ENCODE results near the gene CDKAL1.

Gene CDKAL1

DNA sequence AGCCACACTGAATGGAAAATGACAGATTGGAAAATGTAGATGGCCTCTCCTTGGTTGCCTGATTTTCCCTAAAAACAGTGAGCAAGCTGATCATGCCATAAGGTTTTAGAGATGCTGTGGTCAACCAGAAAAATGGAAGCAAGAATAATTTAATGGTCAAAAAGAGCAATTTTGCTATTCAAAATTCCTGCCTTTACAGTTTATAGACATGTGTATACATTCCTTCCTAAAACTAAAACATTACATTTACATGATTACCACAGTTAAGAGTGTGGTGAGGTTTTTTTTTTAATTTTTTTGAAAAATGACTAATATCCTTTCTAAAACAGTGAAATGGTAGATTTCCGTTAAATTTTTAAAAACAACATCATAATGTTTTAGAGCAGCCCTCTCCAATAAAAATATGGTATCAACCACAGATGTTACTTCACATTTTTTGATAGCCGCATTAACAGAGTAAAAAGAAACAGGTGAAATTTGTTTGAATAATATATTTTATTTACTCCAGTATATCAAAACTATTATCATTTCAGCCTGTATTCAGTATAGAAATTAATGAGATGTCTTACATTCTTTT lies 652.3 kb downstream of the CDKAL1 start:
- no peaks in the 10 kb centered on the region for H3K36me3 ChIP-seq (ENCODE audit: control insufficient read depth, insufficient read depth, low read length)
- DNase-seq (ENCODE audit: extremely low read depth, insufficient read length), result no peak
- TF ChIP-seq, protein P1, sequence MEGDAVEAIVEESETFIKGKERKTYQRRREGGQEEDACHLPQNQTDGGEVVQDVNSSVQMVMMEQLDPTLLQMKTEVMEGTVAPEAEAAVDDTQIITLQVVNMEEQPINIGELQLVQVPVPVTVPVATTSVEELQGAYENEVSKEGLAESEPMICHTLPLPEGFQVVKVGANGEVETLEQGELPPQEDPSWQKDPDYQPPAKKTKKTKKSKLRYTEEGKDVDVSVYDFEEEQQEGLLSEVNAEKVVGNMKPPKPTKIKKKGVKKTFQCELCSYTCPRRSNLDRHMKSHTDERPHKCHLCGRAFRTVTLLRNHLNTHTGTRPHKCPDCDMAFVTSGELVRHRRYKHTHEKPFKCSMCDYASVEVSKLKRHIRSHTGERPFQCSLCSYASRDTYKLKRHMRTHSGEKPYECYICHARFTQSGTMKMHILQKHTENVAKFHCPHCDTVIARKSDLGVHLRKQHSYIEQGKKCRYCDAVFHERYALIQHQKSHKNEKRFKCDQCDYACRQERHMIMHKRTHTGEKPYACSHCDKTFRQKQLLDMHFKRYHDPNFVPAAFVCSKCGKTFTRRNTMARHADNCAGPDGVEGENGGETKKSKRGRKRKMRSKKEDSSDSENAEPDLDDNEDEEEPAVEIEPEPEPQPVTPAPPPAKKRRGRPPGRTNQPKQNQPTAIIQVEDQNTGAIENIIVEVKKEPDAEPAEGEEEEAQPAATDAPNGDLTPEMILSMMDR (IDR thresholded peaks at IDR 0.05; ENCODE audit: insufficient read depth, low read length, poor library complexity, severe bottlenecking), result no peak
- H3K4me3 ChIP-seq (replicated peaks; ENCODE audit: low read depth, low read length), result no peak overlapping the region
- H3K27me3 ChIP-seq (replicated peaks; ENCODE audit: control insufficient read depth, insufficient read depth, low read length), result no peaks in the 10 kb centered on the region

DNA sequence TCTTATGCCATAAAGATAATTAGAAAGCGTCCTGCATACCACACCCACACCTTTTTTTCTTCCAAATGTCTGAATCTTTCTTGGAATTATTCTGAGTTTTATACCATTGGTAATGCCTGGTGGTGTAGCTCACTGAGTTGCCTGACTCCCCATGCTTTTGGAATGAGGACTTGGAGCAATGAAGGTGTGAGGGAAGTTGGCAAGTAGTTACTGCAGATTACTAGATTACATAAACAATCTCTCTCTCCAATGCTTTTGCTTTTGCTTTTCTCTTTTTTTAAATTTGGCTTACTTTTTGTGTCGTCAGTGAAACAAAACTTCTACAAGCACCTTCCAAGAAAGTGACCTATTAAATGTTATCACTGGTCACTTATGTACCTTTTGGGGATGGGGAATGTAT lies 653.2 kb downstream of the CDKAL1 start:
- H3K27me3 ChIP-seq (replicated peaks; ENCODE audit: control insufficient read depth, insufficient read depth, low read length), result no peaks in the 10 kb centered on the region
- no peaks in the 10 kb centered on the region for H3K36me3 ChIP-seq (ENCODE audit: control insufficient read depth, insufficient read depth, low read length)
- no peak for DNase-seq (ENCODE audit: extremely low read depth, insufficient read length)
- TF ChIP-seq, protein P1 (IDR thresholded peaks at IDR 0.05; ENCODE audit: insufficient read depth, low read length, poor library complexity, severe bottlenecking), result no peak
- H3K4me3 ChIP-seq (replicated peaks; ENCODE audit: low read depth, low read length), result no peak overlapping the region

DNA sequence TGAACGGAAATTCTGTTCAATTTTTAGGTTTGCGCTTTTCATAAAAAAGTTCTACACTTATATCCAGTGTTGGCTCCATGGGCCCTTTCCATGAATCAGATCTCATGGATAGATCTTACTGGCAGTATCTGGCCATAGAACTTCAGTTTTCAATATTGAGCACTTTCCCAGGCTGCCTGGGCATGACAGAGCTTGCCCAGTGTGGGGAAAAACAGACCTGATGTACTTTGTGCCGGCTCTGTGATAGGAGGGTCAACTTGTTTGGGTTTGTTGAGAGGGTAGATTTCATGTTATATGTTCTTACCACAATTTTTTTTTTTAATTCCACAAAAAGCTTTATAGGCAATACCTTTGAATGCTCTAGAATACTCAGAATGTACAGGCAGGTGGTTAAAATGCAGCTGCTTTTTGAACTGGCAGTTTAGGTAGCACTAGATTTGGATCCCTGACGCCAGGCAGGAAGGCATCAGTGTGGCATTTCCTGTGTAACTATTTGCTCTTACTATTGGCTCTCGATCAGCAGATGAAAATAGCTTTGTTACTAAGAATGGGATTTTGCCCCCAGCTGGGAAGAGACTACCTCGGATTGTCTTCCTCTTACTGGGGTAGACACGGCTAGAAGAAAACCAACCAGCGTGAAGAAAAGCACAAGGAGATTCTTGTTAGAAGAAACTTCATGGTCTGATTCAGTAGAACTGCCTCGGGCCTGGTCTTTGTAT lies 654.4 kb downstream of the CDKAL1 start:
- H3K4me3 ChIP-seq (replicated peaks; ENCODE audit: low read depth, low read length), result no peak overlapping the region
- peak; percentile 48 for DNase-seq (ENCODE audit: extremely low read depth, insufficient read length)
- no peaks in the 10 kb centered on the region for H3K27me3 ChIP-seq (replicated peaks; ENCODE audit: control insufficient read depth, insufficient read depth, low read length)
- TF ChIP-seq, protein P1 (IDR thresholded peaks at IDR 0.05; ENCODE audit: insufficient read depth, low read length, poor library complexity, severe bottlenecking), result no peak
- H3K36me3 ChIP-seq (ENCODE audit: control insufficient read depth, insufficient read depth, low read length), result no peaks in the 10 kb centered on the region

DNA sequence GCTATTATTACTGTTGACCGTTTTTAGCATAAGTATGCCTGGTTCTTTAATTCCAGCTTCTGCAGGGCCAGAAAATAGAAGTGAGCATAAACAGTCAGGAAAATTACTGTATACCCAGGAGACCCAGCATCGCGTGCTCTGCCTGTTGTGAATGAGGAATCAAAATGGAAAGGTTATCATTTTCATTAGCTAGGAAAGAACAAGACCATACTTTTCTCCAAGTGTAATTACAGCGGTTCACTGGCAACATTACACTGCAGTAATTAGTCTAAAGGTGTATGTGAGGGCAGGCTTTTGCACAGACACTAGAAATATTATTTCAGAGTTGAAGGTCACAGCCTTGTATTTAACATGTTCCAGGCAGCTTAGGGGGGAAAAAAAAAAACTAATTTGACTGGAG lies 655.5 kb downstream of the CDKAL1 start:
- H3K36me3 ChIP-seq (ENCODE audit: control insufficient read depth, insufficient read depth, low read length), result no peaks in the 10 kb centered on the region
- DNase-seq (ENCODE audit: extremely low read depth, insufficient read length), result no peak
- H3K27me3 ChIP-seq (replicated peaks; ENCODE audit: control insufficient read depth, insufficient read depth, low read length), result no peaks in the 10 kb centered on the region
- no peak overlapping the region for H3K4me3 ChIP-seq (replicated peaks; ENCODE audit: low read depth, low read length)
- TF ChIP-seq, protein P1 (IDR thresholded peaks at IDR 0.05; ENCODE audit: insufficient read depth, low read length, poor library complexity, severe bottlenecking), result no peak

DNA sequence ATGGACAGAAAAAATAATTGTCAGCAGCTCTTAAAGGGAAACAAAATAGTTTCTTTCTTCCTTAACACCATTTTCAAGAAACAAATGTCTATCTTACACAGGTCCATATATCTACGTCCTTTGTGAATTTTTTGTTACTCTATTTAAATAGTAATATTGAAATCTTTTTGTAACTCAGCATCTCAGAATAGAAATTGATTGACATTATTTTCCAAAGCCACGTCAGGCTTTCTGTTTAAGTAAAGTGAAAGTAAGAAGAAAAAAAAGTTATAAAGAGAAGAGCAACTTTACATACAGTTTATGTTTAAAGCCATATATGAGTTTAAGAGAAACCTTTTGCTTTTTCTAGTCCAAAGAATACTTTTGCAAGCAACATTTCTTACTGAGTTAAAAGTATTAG lies 656.4 kb downstream of the CDKAL1 start:
- Histone ChIP-seq H3K4me3 (replicated peaks; ENCODE audit: low read depth, low read length) (peak overlapping the region; percentile 28), H3K27me3 (replicated peaks; ENCODE audit: control insufficient read depth, insufficient read depth, low read length) (no peaks in the 10 kb centered on the region), H3K36me3 (ENCODE audit: control insufficient read depth, insufficient read depth, low read length) (no peaks in the 10 kb centered on the region)
- no peak for DNase-seq (ENCODE audit: extremely low read depth, insufficient read length)
- TF ChIP-seq, protein P1 (IDR thresholded peaks at IDR 0.05; ENCODE audit: insufficient read depth, low read length, poor library complexity, severe bottlenecking), result no peak
